Stimulated activated CD8-positive, alpha-beta memory T cell treated with anti-CD3 and anti-CD28 coated beads, Interleukin-7, amount 100 ng/mL, for 1 hour (primary cell): Measurements from ENCODE around the gene COPS6.

Experiments
- DNase-seq, 2 donors: peaks; one replicate each; pipeline ENCODE4 v3.0.0-alpha.2; 2020; ENCODE audit warnings: low read depth in 2 of 2

The COPS6 gene

GRCh38 chr7:100080907-100081534 lies 7.7 kb upstream of the COPS6 start:
- DNase-seq: no peak

DNA sequence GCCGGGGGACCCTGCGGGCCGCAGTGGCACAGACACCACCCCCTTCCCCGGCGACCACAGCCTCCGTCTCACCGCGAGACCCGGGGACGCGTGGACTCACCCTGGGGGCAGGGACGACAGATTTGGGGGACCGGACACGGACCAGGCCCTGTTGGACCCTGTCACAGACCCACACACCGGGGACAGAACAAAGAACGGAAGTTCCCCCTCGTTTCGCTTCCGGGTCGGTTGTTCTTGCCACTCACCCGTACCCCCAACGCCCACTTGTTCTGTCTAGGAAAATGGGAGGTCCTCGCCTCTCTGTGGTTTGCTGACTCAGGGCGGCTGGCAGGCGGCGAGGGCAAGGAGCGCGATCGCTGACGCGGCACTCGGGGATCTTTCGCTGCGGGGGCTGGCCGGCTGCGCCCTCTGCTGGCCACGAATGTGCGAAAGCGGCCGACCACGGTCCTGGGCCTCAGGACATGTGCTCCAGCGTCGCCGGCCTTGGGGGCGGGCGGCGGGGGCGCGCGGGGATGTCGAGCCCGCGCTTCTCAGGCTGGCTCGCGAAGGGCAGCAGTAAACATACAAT lies 7.2 kb upstream of the COPS6 start, which contains the start of gene ZNF3:
Gene ZNF3, minus strand, starts transcription at position 189 of the 568 bp plus-strand sequence. CDS start 4,366 bp downstream, outside the sequence.
- DNase-seq: peak; percentile 91 to 95

DNA sequence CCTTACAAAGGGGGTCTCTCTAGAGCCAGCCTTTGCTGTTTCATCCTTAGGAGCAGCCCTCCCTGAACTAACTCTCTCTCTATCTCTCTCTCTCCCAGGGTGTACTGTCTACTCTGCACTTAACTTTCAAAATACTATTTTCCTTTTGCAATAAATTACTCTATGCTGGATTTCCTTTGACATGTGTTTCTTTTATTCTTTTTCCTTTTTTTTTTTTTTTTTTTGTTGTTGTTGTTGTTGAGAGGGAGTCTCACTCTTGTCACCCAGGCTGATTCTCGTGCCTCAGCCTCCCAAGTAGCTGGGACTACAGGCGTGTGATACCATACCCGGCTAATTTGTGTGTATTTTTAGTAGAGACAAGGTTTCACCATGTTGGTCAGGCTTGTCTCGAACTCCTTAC lies 5.8 kb upstream of the COPS6 start:
- no peak for DNase-seq

DNA sequence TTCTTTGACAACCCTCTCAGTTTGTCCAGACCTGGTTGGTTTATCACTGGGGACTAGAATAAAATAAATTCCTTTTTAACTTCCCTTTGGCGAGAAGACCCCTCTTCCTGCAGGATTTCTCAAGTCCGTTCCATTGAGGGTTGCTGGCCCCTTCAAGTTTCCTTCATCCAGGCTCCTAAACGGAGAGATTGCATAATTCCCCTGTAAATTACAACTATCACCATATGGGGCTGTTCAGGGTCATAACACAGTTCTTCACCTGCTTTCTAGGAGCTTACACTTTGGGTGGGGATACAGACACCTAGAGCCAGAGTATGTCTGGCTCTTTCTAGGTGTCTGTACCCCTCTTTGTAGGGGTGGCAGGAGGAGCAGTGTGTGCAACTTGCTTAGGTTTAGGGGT lies 3.3 kb upstream of the COPS6 start:
- no peak for DNase-seq

- no peak for DNase-seq
Measured at GRCh38 chr7:100087055-100087750, 1.6 kb upstream of the COPS6 start.

GRCh38 chr7:100088095-100088620 lies 611 bp upstream of the COPS6 start:
- DNase-seq: no peak

DNA sequence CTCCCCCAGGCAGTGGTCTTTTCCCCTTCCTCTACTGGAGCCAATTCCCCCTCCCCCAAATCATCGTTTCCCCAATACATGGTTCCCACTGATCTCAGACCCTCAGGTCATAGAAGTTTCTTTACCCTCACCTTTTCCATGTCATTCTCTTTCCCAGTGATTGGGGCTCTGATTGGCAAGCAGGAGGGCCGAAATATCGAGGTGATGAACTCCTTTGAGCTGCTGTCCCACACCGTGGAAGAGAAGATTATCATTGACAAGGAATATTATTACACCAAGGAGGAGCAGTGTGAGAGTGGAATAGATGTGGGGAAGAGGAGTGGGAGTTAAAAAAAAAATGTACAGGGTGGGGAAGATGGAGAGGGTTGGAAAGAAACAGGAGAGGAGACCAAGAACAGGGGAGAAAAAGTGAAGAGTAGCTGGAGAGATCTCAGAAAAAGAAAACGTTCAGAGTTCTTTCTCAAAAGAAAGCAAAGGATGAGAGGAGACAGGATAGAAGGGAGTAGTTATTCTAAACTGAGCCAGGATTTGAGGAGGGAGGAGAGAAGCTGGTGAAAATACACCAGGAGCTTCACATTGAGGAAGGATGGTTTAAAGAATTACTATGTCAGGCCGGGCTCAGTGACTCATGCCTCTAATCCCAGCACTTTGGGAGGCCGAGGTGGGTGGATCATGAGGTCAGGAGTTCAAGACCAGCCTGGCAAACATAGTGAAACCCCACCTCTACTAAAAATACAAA lies 858 bp downstream of the COPS6 start:
- no peak for DNase-seq

- DNase-seq: no peak
Measured at GRCh38 chr7:100090527-100091410, 2.0 kb downstream of the COPS6 start.

- no peak for DNase-seq
Measured at GRCh38 chr7:100091411-100092181, 2.8 kb downstream of the COPS6 start.

DNA sequence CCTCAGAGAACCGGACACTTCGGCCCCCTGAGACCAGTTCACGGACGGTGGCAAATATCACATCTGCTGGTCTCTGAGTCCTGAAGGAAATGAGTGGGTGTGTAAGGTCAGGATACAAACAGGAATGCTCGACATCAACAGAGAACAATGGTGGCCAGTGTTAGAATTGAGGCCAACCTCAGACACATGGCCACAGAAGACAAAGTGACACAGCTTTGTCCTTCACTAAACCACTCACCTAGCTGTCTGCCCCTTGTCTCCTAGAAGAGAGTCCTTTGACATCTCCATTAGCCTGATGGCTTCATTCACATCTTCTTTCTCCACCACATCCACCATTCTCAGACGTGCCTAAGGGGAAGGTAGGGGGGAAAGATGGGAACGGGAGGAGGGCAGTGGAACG lies 4.3 kb downstream of the COPS6 start:
- no peak for DNase-seq

GRCh38 chr7:100093498-100093897 lies 4.7 kb downstream of the COPS6 start:
- no peak for DNase-seq

- DNase-seq: no peak
Measured at GRCh38 chr7:100093925-100094486, 5.2 kb downstream of the COPS6 start.

- no peak for DNase-seq
Measured at GRCh38 chr7:100095289-100095688, 6.5 kb downstream of the COPS6 start.

DNA sequence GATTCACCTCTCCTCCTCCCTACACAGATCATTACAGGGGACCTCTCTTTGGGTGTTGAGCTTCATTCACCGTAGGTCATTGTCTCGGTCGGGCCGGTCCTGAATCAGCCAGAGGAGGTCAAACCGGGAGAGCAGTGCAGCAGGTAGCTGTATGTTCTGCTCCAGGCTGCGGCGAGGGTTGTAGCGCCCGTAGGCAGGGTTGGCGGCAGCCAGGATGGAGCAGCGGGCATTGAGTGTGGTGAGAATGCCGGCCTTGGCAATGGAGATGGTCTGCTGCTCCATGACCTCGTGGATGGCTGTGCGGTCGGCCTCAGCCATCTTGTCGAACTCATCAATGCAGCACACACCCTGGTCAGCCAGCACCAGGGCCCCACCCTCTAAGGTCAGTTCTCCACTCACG lies 6.9 kb downstream of the COPS6 start:
- no peak for DNase-seq

- DNase-seq: no peak
Measured at GRCh38 chr7:100098913-100099312, 10.1 kb downstream of the COPS6 start.

DNA sequence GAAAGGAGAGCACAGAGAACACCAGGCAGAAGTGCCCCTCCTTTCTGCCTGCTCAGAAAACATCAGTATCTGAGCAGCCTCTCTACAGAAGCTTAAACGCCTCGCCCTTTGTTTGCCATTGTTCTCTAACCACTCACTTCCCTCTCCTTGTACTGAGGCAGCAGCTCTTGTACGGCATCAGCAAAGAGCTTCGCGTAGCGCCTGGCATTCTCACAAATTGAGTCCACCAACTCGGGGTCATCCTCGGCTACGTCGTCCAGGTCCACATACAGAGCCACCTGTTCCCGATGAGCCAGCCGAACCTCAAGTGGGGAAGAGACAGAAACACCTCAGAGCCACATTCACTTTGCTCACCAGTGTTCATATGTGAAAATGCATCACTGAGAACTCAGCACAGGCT lies 10.7 kb downstream of the COPS6 start:
- DNase-seq: no peak

DNA sequence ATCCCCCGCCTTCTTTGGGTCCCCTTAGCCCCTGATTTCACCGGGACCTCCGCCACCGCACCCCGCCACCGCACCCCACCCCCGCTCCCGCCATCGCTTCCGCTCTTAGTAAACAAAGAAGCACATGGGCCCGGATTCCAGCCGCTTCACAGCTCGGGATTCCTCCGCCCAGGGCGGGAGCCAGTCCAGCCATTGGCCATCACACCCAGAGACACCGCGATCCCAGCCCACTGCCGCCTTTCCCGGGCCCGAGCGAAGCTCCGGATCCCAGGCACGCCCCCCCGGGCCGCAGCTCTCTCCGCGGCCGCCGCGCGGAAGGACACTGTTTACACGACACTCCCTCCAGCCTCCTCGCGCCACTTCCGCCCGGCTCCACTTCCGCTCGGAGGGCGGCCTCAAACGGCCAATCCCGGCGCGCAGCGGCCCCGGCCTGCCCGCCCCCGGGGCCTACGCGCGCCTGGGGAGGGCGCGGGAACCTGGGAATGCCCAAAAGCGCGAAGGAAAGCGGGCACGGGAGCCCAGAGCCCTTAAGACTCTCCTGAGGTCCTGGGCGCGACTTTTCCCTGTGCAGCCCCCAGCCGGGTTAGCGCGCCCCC lies 11.7 kb downstream of the COPS6 start:
- peak; percentile 63 to 64 for DNase-seq

DNA sequence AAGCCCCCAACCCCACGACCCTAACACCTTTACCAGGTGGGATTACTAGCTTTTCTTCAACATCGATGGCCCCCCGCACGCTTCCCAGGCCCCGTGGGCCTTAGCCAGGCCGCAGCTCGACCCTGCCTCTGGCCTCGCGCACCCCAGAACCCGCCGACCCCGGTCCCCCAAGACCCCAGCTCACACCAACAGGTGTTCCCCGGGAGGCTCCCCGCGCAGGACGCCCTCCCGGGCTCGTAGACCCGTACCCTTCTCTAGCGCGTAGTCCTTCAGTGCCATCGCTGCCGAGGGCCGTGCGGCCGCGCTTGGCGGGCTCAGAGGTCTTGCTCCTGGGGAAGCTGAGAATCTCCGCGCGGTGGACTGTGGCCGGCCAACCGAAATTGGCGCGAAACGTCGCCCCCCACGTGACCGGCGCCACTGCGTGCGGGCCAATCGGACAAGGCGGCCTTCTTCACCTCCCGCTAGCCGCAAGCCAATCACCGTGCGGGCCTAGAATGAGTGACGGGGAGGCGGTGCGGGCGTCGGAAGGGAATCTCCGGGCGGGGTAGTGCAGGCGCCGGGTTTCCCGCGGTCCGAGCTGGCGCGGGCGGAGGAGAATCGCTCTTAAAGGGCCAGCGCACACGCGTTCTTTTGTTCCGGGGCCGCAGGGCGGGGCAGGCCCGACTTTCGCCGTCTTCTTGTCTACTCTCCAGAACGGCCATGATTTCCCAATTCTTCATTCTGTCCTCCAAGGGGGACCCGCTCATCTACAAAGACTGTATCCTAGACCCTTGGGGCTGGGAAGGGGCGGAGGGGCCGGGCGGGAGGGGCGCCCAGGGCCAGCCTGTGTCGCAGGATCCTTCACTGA lies 12.5 kb downstream of the COPS6 start, which contains the start of the genes AP4M1 and MCM7:
Gene AP4M1, plus strand, starts transcription at position 628 of the 847 bp plus-strand sequence. Its CDS starts 72 bp downstream, at position 700.
Gene MCM7, minus strand, starts transcription at position 382 of the 847 bp plus-strand sequence. Its CDS starts 103 bp downstream, at position 279.
- peak; percentile 92 to 93 for DNase-seq
